Activated naive CD8-positive, alpha-beta T cell treated with anti-CD3 and anti-CD28 coated beads, Interleukin-2, amount 10 ng/mL, durations not matched to agents 7 days and 5 days (primary cell): ENCODE results near the gene STARD5. TPM values are rescaled to one million over a fixed set of nuclear protein-coding genes. Genes with fewer than 3 reads are reported as not detected.
A peak's percentile ranks its signal among the peaks of the same experiment; 100 is the strongest.

Experiments
- ATAC-seq: fragments of 150-1000 bp; cut with Tn5 transposase; one replicate; pipeline ENCODE4 v1.10.0; 2021; ENCODE audit warnings: low read depth, moderate library complexity
- POLR2A ChIA-PET: fragments of 350-600 bp; sonication (Branson Sonifier 250); formaldehyde crosslinking; loops from one replicate; lab custom pipeline; 2021; ENCODE audit warnings: antibody characterized with exemption; lab: Charles Lee
- DNase-seq: peaks from one replicate; pipeline ENCODE4 v3.0.0; 2021
- H3K27ac Mint-ChIP-seq: one replicate; pipeline ENCODE4 v1.8.0; 2022; ENCODE audit warnings: mild to moderate bottlenecking, mixed read lengths
- H3K27me3 Mint-ChIP-seq: one replicate; pipeline ENCODE4 v1.8.0; 2022; ENCODE audit warnings: mild to moderate bottlenecking, moderate library complexity, mixed read lengths
- H3K36me3 Mint-ChIP-seq: one replicate; pipeline ENCODE4 v1.8.0; 2021; ENCODE audit warnings: mild to moderate bottlenecking, mixed read lengths
- H3K4me1 Mint-ChIP-seq: one replicate; pipeline ENCODE4 v1.8.0; 2021; ENCODE audit warnings: mixed read lengths
- H3K4me3 Mint-ChIP-seq: one replicate; pipeline ENCODE4 v1.8.0; 2022; ENCODE audit warnings: mild to moderate bottlenecking, moderate library complexity, mixed read lengths
- H3K9me3 Mint-ChIP-seq: one replicate; pipeline ENCODE4 v1.8.0; 2021; ENCODE audit warnings: mixed read lengths
- total RNA-seq, 2 experiments: library from RNA; stranded (reverse); gene quantifications; one replicate each; pipeline ENCODE4 v1.2.3, GENCODE V29; 2021

The STARD5 gene
- total RNA-seq, 2 experiments from 2014 or later, result 5.4 to 7.2 TPM

- H3K4me3 Mint-ChIP-seq, result no peak overlapping the region
- ATAC-seq (no peak), DNase-seq (no peak)
- no peak overlapping the region for H3K27ac Mint-ChIP-seq
- no peaks in the 10 kb centered on the region for H3K27me3 Mint-ChIP-seq
- H3K4me1 Mint-ChIP-seq, result peaks cover 36% of the 10 kb centered on the region
- H3K9me3 Mint-ChIP-seq, result no peaks in the 10 kb centered on the region
- POLR2A ChIA-PET, result no interaction called here
- H3K36me3 Mint-ChIP-seq, result no peaks in the 10 kb centered on the region
Measured at GRCh38 chr15:81270781-81271491, 53.0 kb downstream of the STARD5 start.

- H3K4me1 Mint-ChIP-seq, result peaks cover 35% of the 10 kb centered on the region
Measured at GRCh38 chr15:81270188-81270587, 53.8 kb downstream of the STARD5 start.

GRCh38 chr15:81268881-81269601, 54.9 kb downstream of the STARD5 start:
- H3K27me3 Mint-ChIP-seq, result peaks cover 10% of the 10 kb centered on the region

More at GRCh38 chr15:81270188-81270587, 53.8 kb downstream of the STARD5 start:
- Mint-ChIP-seq H3K4me3 (no peak overlapping the region), H3K36me3 (no peaks in the 10 kb centered on the region), H3K27me3 (peaks cover under 1% of the 10 kb centered on the region), H3K27ac (no peak overlapping the region), H3K9me3 (no peaks in the 10 kb centered on the region)
- ATAC-seq (no peak), DNase-seq (no peak)
- POLR2A ChIA-PET, result no interaction called here

GRCh38 chr15:81268340-81268739, 55.6 kb downstream of the STARD5 start:
- Mint-ChIP-seq H3K36me3 (no peaks in the 10 kb centered on the region), H3K27me3 (peaks cover 10% of the 10 kb centered on the region), H3K4me3 (peak overlapping the region; percentile 59), H3K27ac (no peak overlapping the region), H3K9me3 (no peaks in the 10 kb centered on the region), H3K4me1 (peaks cover 32% of the 10 kb centered on the region)
- ATAC-seq (no peak), DNase-seq (no peak)
- POLR2A ChIA-PET, result interaction anchor here (0.8 to 1.6 kb wide), 2 partner anchors 33 to 268 kb away, joined by 3 to 10 read pairs; partner anchors contain the start of gene TLNRD1

More at GRCh38 chr15:81268881-81269601, 54.9 kb downstream of the STARD5 start:
- no peaks in the 10 kb centered on the region for H3K36me3 Mint-ChIP-seq
- H3K4me3 Mint-ChIP-seq, result peak overlapping the region; percentile 59
- no peaks in the 10 kb centered on the region for H3K9me3 Mint-ChIP-seq
- DNase-seq, result no peak
- ATAC-seq, result peak; percentile 57
- POLR2A ChIA-PET, result interaction anchor here (0.8 to 1.6 kb wide), 2 partner anchors 32 to 268 kb away, joined by 3 to 10 read pairs; partner anchors contain the start of gene TLNRD1
- H3K27ac Mint-ChIP-seq, result peak overlapping the region; percentile 83
- H3K4me1 Mint-ChIP-seq, result peaks cover 32% of the 10 kb centered on the region

GRCh38 chr15:81265944-81266775, 57.8 kb downstream of the STARD5 start:
- Mint-ChIP-seq H3K27ac (peak overlapping the region; percentile 72), H3K9me3 (no peaks in the 10 kb centered on the region), H3K36me3 (no peaks in the 10 kb centered on the region), H3K4me3 (peak overlapping the region; percentile 78), H3K4me1 (peaks cover 32% of the 10 kb centered on the region), H3K27me3 (peaks cover 10% of the 10 kb centered on the region)
- ATAC-seq, result peak; percentile 86
- POLR2A ChIA-PET, result interaction anchor here (0.5 to 1.3 kb wide), 7 partner anchors 17 to 1900 kb away, joined by 3 to 7 read pairs (median 4); no protein-coding TSS in a partner anchor
- peak; percentile 83 for DNase-seq

DNA sequence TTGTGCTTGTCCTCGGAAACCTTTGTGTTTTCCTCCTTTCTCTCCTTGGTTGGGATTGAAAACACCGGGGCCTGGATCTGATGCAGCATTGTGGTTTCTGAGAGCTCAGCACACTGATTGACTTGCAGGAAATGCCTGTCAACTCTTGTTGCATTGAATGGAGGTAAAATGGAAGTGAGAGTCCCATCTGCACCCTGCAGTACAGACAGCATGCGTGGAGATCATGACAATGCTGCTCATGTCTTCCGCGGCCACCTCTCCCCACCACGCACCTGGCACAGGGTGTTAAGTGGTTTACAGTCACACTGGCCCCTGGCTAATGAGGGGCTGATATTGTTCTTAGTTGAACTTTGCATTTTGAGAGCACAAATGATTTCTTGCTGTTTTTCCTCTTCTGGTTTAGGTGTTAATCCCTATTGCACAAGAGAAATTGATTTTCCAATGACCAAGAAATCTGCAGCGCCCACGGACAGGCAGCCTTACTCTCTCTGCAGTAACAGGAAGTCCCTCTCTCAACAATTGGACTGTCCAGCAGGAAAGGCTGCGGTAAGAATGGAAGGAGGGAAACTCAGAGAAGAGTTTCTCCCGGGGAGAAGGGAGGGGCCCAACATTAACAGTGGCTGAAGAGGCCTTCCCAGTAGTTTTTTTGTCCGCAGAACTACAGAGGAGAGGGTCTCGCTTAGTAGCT, 58.5 kb downstream of the STARD5 start:
- POLR2A ChIA-PET, result interaction anchor here (0.5 to 1.3 kb wide), 4 partner anchors 17 to 1900 kb away, joined by 3 to 7 read pairs (median 4); no protein-coding TSS in a partner anchor

DNA sequence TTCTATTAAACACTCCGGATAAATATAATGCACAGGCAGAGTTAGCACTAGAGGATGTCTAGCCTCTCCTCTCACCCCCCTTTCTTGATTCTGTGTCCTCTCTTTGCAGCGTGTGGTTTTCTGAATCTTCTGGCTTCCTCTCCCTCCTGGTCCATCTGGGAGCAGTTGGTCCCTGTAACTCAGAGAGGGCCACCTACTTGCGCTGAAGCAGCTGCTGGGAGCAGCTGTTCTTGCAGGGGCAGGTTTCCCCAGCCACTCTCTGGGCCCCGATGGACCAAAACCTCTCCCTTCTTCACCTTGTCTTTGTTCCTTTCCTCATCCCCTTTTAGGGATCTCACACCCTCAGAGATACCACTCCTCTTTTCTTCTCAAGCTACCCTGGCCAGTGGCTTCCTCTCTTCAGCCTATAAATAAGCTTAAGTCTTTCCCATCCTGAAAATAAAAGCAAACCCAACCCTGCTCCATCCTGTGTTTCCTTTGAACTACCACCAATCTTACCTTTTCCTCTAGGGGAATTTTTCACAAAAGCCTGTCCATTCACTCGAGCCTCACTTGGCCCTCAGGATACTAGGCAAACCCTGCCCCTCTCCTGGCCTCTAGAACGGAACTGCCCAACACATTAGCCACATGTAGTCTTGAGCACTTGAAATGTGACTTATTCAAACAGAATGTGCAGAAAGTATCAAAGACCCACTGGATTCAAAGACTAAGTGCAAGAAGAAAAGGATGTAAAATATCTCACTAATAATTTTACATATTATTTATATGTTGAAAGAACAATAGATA, 59.7 kb downstream of the STARD5 start:
- POLR2A ChIA-PET, result no interaction called here
- H3K27me3 Mint-ChIP-seq, result peaks cover 10% of the 10 kb centered on the region
- no peak overlapping the region for H3K27ac Mint-ChIP-seq
- DNase-seq (no peak), ATAC-seq (no peak)
- no peak overlapping the region for H3K4me3 Mint-ChIP-seq
- peaks cover 28% of the 10 kb centered on the region for H3K4me1 Mint-ChIP-seq
- no peaks in the 10 kb centered on the region for H3K36me3 Mint-ChIP-seq
- no peaks in the 10 kb centered on the region for H3K9me3 Mint-ChIP-seq

More for the DNA sequence above, 58.5 kb downstream of the STARD5 start:
- Mint-ChIP-seq H3K36me3 (no peaks in the 10 kb centered on the region), H3K27ac (no peak overlapping the region), H3K4me3 (peak overlapping the region; percentile 78), H3K27me3 (peaks cover 10% of the 10 kb centered on the region), H3K9me3 (no peaks in the 10 kb centered on the region), H3K4me1 (peaks cover 32% of the 10 kb centered on the region)
- ATAC-seq (no peak), DNase-seq (no peak)

DNA sequence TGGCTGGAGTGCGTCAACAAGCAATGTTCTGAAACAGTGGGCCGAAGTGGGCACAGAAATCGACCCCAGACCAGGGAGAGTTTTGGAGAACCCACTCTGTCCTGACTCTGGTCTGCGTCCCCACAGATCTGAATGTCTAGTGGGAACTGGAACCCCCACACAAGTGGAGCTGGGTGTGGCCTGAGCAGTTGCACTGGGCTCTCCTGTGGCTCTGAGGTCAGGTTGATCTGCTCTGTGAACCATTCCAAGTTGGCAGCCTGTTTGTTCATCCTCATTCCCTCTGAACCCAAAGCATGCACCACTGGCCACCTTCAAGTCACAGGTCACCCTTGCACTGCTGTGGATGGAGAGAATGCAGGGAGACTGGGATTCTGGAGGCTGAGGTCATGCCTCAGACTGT, 60.5 kb downstream of the STARD5 start:
- no peak overlapping the region for H3K4me3 Mint-ChIP-seq
- POLR2A ChIA-PET, result no interaction called here
- no peaks in the 10 kb centered on the region for H3K9me3 Mint-ChIP-seq
- ATAC-seq (no peak), DNase-seq (no peak)
- no peaks in the 10 kb centered on the region for H3K36me3 Mint-ChIP-seq
- peaks cover 20% of the 10 kb centered on the region for H3K4me1 Mint-ChIP-seq
- H3K27me3 Mint-ChIP-seq, result peaks cover 10% of the 10 kb centered on the region
- H3K27ac Mint-ChIP-seq, result no peak overlapping the region

GRCh38 chr15:81261172-81261811, 62.6 kb downstream of the STARD5 start:
- ATAC-seq (no peak), DNase-seq (no peak)
- H3K4me3 Mint-ChIP-seq, result no peak overlapping the region
- peaks cover 12% of the 10 kb centered on the region for H3K4me1 Mint-ChIP-seq
- H3K27me3 Mint-ChIP-seq, result peaks cover 17% of the 10 kb centered on the region
- POLR2A ChIA-PET, result no interaction called here
- no peaks in the 10 kb centered on the region for H3K9me3 Mint-ChIP-seq
- no peak overlapping the region for H3K27ac Mint-ChIP-seq
- H3K36me3 Mint-ChIP-seq, result no peaks in the 10 kb centered on the region

GRCh38 chr15:81259760-81260298, 64.1 kb downstream of the STARD5 start:
- Mint-ChIP-seq H3K9me3 (no peaks in the 10 kb centered on the region), H3K4me1 (no peaks in the 10 kb centered on the region), H3K27me3 (peaks cover 13% of the 10 kb centered on the region), H3K36me3 (no peaks in the 10 kb centered on the region), H3K27ac (no peak overlapping the region), H3K4me3 (no peak overlapping the region)
- POLR2A ChIA-PET, result no interaction called here
- DNase-seq (no peak), ATAC-seq (no peak)
